NCI-H2196 (cell line): ENCODE data around the gene TMEM61.

ENCODE experiments used
- DNase-seq: peaks from one replicate; lab custom pipeline; 2025; ENCODE audit not compliant: unreplicated experiment; lab: John Stamatoyannopoulos, UW

TMEM61 gene

DNA sequence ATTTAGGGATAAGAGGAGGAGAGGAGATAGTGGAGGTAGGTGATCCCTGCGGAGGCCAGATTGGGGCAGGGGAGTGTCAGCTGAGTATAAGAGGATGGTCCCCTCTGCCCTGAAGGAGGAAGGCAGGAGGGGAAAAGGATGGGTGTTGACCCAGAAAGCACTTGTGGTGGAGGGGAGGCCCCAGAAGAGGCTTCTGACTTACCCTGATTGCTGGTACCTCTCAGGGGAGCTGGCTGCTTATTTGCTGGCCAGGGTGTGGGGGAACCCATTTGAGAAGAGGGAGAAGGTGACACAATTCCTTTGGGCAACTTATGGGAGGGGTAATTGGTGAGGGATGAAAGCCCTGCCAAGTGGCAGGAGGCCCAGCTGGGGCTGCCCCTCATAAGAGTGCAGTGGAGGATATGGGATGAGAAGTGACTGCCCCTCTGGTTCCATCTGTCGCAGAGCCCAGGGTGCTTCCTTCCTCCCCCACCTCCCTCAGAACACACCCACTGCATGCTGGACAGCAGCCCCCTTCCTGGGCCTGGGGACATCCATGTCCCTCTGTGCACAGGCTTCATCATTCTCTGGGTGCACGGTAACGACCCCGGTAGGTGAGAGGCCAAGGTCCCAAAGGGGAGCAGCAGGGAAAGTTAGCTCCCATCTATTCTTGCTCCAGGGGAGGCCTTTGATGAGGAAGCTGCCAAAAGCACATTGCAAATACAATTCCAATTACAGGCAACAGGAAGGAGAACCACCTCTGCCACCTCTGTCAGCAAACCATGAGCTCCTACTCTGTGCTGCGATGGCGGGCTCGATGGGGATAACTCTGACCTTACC is 57.5 kb downstream of the TMEM61 start:
- DNase-seq, result no peak

DNA sequence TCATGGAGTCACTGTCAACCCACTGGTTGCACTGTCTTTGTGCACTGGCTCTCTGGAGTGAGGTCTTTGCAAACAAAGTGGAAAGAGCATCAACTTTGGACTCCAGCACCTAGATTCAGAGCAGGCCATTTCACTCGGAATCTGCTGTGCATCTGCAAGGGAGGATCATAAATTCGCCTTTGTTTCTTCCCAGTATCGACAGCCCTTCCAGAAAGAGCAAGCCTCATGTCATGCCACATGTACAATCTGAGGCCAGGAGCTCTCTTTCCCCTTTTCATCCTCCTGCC is 58.1 kb downstream of the TMEM61 start:
- no peak for DNase-seq

DNA sequence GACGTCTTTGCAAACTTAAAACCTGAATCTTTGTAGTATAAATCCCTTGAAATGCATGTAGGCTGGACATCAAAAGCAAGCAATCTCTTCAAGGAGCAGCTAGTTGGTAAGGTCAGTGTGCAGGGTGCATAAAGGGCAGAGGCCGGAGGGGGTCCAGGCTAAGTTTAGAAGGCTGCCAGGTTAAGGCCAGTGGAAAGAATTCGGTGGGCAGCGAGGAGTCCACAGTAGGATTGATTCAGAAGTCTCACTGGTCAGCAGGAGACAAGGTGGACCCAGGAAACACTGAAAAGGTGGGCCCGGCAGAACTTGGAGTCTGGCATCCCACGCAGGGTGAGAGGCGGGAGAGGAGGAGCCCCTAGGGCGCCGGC is 58.5 kb downstream of the TMEM61 start:
- no peak for DNase-seq

DNA sequence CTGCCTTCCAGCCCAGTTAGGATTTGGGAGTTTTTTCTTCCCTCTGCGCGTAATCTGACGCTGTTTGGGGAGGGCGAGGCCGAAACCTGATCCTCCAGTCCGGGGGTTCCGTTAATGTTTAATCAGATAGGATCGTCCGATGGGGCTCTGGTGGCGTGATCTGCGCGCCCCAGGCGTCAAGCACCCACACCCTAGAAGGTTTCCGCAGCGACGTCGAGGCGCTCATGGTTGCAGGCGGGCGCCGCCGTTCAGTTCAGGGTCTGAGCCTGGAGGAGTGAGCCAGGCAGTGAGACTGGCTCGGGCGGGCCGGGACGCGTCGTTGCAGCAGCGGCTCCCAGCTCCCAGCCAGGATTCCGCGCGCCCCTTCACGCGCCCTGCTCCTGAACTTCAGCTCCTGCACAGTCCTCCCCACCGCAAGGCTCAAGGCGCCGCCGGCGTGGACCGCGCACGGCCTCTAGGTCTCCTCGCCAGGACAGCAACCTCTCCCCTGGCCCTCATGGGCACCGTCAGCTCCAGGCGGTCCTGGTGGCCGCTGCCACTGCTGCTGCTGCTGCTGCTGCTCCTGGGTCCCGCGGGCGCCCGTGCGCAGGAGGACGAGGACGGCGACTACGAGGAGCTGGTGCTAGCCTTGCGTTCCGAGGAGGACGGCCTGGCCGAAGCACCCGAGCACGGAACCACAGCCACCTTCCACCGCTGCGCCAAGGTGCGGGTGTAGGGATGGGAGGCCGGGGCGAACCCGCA is 59.1 kb downstream of the TMEM61 start, which contains the start of gene PCSK9:
Gene PCSK9 (plus strand): TSS at position 207 of the 741 bp plus-strand sequence. CDS start 290 bp downstream, at position 497.
- no peak for DNase-seq

DNA sequence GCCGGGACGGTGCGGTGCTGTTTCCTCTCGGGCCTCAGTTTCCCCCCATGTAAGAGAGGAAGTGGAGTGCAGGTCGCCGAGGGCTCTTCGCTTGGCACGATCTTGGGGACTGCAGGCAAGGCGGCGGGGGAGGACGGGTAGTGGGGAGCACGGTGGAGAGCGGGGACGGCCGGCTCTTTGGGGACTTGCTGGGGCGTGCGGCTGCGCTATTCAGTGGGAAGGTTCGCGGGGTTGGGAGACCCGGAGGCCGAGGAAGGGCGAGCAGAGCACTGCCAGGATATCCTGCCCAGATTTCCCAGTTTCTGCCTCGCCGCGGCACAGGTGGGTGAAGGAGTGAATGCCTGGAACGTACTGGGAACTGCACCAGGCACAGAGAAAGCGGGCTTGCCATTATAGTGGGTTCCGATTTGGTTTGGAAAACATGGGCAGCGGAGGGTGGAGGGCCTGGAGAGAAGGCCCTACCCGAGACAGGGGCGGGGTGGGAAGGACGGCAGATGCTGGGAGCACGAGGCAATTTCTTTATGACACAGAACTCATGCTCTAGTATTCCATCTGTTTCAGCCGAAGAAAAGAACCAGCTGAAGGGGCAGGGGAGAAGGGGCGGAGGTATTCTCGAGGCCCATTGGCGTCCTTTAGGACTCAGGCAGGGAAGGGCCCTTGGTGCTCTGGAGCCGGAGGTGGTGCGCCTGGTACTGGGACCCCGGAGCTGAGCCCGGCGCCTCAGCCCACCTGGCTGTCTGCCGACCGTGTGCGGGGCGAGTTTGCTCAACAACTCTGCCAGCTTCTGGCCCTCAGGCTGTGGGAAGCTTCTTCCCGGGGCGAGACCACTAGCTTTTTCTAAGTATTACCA is 59.9 kb downstream of the TMEM61 start:
- DNase-seq, result no peak

DNA sequence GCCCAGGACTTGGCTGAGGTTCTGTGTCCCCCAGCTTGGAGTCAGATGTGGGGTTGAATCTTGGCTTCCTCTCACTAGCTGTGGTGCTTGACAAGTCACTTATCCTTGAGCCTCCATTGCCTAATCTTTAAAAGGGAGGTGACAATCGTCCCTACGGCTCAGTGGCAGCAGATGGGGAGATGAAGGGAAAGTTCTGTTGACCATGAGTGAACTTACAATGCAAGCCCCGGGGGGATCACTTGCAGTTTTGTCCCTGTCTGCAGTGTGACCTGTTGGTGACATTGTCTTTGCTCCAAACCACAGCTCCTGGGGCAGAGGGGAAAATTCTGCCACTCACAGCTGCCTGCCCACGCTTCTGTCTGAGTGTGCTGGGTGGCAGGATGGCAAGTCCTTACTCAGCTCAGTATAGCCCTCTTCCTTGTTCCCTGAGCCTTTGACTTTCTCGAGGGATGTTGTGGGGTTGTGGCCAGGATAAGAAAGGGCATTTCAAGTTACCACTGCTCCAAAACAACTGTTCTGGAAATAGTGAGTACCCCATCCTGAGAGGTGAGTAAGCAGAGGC is 60.6 kb downstream of the TMEM61 start:
- DNase-seq, result no peak

DNA sequence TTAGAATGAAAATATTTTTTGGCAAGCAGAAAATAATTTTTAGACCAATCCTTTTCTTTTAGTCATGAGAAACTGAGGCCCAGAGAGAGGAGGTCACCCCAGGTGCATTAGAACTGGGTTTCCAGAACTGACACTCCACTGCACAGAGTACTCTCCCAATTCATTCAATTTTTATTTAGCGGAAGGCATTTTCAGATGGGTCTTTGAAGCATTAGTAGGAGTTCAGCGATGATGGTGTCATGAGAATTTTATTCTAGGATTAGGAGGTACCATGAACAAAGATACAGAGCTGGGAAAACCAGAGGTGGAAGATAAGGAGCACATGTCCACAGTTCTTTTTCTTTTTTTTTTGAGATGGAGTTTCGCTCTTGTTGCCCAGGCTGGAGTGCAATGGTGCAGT is 61.2 kb downstream of the TMEM61 start:
- DNase-seq, result no peak
